Measurements from ENCODE around the gene SPRR2B. TPM values are rescaled to one million over a fixed set of nuclear protein-coding genes. Genes with fewer than 3 reads are reported as not detected.

The SPRR2B gene
- total and polyA plus RNA-seq, 10 of the 15 experiments (the other 5 are each of a cell fraction or from before 2014, with no cell fraction given): not detected

- TF ChIP-seq ZNF592 (IDR thresholded peaks at IDR 0.05) (no peak), MTA2 (IDR thresholded peaks at IDR 0.05; ENCODE audit: low read depth) (peak; percentile 46; the same call in 1 of the 2 replicates), ZNF24 (IDR thresholded peaks at IDR 0.05) (no peak), RUNX3 (IDR thresholded peaks at IDR 0.05; ENCODE audit: low read length) (peak; percentile 76), IRF5 (IDR thresholded peaks at IDR 0.05; ENCODE audit: borderline replicate concordance) (no peak), SP1 (IDR thresholded peaks at IDR 0.05; ENCODE audit: low read depth, low read length) (no peak), NFYA (IDR thresholded peaks at IDR 0.05; ENCODE audit: borderline replicate concordance, low read depth, low read length) (no peak), FOXM1 (IDR thresholded peaks at IDR 0.05; ENCODE audit: low read depth, low read length) (no peak), NFIC (IDR thresholded peaks at IDR 0.05; ENCODE audit: low read depth, low read length) (0 out of 2 replicates have a peak, but pooled peaks have one; percentile 22), BRCA1 (IDR thresholded peaks at IDR 0.05; ENCODE audit: low read depth, low read length) (no peak), EP300 (IDR thresholded peaks at IDR 0.05; ENCODE audit: borderline replicate concordance in 1 of 2, control insufficient read depth in 1 of 2, low read depth in 2 of 2, low read length in 2 of 2) (no peak), NR2F1 (conservative IDR thresholded peaks at IDR 0.05) (0 out of 2 replicates have a peak, but pooled peaks have one; percentile 17), EED (IDR thresholded peaks at IDR 0.05; ENCODE audit: low read depth) (no peak), RAD51 (IDR thresholded peaks at IDR 0.05) (no peak), JUND (IDR thresholded peaks at IDR 0.05; ENCODE audit: low read depth, low read length) (no peak), BCL11A (IDR thresholded peaks at IDR 0.05; ENCODE audit: low read depth, low read length) (no peak), TCF7 (IDR thresholded peaks at IDR 0.05; ENCODE audit: borderline replicate concordance) (0 out of 2 replicates have a peak, but pooled peaks have one; percentile 47), PKNOX1 (IDR thresholded peaks at IDR 0.05) (no peak), BACH1 (IDR thresholded peaks at IDR 0.05; ENCODE audit: borderline replicate concordance) (no peak), REST (IDR thresholded peaks at IDR 0.05; ENCODE audit: low read depth, low read length) (no peak), KAT2A (conservative IDR thresholded peaks at IDR 0.05; ENCODE audit: control insufficient read depth, low read depth, low read length) (no peak), NFYB (IDR thresholded peaks at IDR 0.05; ENCODE audit: insufficient read depth, low read depth, low read length) (no peak), SREBF1 (IDR thresholded peaks at IDR 0.05; ENCODE audit: low read length) (no peak)
Observed at GRCh38 chr1:153032073-153032472, 39.3 kb downstream of the SPRR2B start (continued).
